Measurements from ENCODE around the gene DENND1A.

DNA sequence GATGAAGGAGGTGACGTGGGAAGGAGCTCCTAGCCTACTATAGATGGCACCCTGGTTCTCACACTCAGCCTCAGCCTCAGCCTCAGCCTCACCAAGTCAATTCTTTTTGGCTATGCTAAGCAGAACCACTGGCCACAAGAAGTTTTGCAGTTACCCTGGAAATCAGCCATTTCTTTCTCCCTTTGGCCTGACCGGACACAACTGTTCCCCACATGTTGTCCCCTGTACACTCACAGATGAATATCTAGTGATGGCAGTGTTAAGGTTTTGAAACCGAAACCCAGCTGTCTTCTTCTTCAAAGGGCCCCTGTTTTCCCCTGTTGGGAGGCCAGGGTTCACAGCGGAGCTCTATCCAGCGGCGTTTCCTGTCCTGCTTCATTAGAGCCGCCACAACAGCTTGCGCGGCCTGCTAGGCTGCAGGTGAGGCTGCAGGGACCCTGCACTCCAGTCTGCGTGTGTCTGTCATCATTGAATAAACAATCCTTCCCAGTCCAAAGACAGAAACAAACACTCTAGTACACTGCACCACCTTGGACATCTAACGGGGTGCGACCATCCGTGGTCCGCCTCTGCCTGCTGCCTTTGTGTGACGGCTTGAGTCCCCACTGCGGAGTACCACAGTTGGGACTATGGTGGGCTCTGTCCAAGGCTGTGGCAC lies 250.5 kb downstream of the DENND1A start:
- TF ChIP-seq, protein P1, sequence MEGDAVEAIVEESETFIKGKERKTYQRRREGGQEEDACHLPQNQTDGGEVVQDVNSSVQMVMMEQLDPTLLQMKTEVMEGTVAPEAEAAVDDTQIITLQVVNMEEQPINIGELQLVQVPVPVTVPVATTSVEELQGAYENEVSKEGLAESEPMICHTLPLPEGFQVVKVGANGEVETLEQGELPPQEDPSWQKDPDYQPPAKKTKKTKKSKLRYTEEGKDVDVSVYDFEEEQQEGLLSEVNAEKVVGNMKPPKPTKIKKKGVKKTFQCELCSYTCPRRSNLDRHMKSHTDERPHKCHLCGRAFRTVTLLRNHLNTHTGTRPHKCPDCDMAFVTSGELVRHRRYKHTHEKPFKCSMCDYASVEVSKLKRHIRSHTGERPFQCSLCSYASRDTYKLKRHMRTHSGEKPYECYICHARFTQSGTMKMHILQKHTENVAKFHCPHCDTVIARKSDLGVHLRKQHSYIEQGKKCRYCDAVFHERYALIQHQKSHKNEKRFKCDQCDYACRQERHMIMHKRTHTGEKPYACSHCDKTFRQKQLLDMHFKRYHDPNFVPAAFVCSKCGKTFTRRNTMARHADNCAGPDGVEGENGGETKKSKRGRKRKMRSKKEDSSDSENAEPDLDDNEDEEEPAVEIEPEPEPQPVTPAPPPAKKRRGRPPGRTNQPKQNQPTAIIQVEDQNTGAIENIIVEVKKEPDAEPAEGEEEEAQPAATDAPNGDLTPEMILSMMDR (IDR thresholded peaks at IDR 0.05): no peak
- TF ChIP-seq ETV6 (CRISPR knock-in tag; IDR thresholded peaks at IDR 0.05) (no peak), GABPB1 (CRISPR knock-in tag; IDR thresholded peaks at IDR 0.05) (no peak), NR3C1 (CRISPR knock-in tag; conservative IDR thresholded peaks at IDR 0.05; ENCODE audit: low read depth) (no peak), NFYB (CRISPR knock-in tag; conservative IDR thresholded peaks at IDR 0.05; ENCODE audit: low read depth) (no peak), TEAD4 (CRISPR knock-in tag; IDR thresholded peaks at IDR 0.05) (no peak), ESRRA (CRISPR knock-in tag; IDR thresholded peaks at IDR 0.05; ENCODE audit: borderline replicate concordance) (no peak), ZNF138 (CRISPR knock-in tag; conservative IDR thresholded peaks at IDR 0.05) (no peak)
- TF ChIP-seq, protein P2, sequence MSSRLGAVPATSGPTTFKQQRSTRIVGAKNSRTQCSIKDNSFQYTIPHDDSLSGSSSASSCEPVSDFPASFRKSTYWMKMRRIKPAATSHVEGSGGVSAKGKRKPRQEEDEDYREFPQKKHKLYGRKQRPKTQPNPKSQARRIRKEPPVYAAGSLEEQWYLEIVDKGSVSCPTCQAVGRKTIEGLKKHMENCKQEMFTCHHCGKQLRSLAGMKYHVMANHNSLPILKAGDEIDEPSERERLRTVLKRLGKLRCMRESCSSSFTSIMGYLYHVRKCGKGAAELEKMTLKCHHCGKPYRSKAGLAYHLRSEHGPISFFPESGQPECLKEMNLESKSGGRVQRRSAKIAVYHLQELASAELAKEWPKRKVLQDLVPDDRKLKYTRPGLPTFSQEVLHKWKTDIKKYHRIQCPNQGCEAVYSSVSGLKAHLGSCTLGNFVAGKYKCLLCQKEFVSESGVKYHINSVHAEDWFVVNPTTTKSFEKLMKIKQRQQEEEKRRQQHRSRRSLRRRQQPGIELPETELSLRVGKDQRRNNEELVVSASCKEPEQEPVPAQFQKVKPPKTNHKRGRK (CRISPR knock-in tag; IDR thresholded peaks at IDR 0.05; ENCODE audit: borderline replicate concordance): no peak
- TF ChIP-seq, protein P3, sequence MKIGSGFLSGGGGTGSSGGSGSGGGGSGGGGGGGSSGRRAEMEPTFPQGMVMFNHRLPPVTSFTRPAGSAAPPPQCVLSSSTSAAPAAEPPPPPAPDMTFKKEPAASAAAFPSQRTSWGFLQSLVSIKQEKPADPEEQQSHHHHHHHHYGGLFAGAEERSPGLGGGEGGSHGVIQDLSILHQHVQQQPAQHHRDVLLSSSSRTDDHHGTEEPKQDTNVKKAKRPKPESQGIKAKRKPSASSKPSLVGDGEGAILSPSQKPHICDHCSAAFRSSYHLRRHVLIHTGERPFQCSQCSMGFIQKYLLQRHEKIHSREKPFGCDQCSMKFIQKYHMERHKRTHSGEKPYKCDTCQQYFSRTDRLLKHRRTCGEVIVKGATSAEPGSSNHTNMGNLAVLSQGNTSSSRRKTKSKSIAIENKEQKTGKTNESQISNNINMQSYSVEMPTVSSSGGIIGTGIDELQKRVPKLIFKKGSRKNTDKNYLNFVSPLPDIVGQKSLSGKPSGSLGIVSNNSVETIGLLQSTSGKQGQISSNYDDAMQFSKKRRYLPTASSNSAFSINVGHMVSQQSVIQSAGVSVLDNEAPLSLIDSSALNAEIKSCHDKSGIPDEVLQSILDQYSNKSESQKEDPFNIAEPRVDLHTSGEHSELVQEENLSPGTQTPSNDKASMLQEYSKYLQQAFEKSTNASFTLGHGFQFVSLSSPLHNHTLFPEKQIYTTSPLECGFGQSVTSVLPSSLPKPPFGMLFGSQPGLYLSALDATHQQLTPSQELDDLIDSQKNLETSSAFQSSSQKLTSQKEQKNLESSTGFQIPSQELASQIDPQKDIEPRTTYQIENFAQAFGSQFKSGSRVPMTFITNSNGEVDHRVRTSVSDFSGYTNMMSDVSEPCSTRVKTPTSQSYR (CRISPR knock-in tag; IDR thresholded peaks at IDR 0.05): no peak
